ENCODE measurements around the gene COL8A2. TPM values are rescaled to one million over a fixed set of nuclear protein-coding genes. Genes with fewer than 3 reads are reported as not detected.
A peak's percentile ranks its signal among the peaks of the same experiment; 100 is the strongest.

Gene COL8A2
- total RNA-seq, 1 donor, result 1.9 TPM

DNA sequence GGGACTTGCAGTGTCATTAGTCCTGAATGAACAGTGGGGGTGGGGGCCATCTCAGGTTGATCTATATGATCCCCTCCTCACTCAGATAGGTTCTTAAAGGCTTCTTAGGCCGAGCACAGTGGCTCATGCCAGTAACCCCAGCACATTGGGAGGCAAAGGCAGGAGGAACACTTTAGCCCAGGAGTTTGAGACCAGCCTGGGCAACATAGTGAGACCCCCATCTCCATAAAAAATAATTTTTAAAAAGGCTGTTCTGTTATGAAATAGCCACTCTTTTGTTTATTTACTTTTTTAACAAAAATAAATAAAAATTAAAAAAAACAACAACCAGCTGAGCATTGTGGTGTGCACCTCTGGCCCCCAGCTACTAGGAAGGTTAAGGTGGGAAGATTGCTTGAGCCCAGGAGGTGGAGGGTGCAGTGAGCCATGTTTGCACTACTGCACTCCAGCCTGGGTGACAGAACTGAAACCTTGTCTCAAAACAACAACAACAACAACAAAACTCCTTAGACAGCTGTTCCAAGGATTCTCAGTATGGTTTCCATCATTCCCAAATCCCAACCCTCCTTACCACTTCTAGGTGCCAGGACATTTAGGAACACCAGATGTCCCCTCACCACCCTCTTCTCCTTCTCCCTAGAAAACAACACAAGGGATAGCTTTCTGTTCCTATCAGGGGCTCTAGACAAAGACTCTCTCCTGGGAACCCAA, 26.3 kb upstream of the COL8A2 start:
- Histone ChIP-seq H3K27me3 (ENCODE audit: insufficient read depth, low read length) (no peaks in the 10 kb centered on the region), H3K4me1 (ENCODE audit: insufficient read depth, low read length) (peaks cover 68% of the 10 kb centered on the region), H3K9me3 (ENCODE audit: low read depth, low read length) (no peaks in the 10 kb centered on the region), H3K4me3 (ENCODE audit: low read length) (no peak overlapping the region)

GRCh38 chr1:36150296-36151133, 25.5 kb upstream of the COL8A2 start:
- no peak overlapping the region for H3K4me3 ChIP-seq (ENCODE audit: low read length)
- H3K9me3 ChIP-seq (ENCODE audit: low read depth, low read length), result no peaks in the 10 kb centered on the region
- no peaks in the 10 kb centered on the region for H3K27me3 ChIP-seq (ENCODE audit: insufficient read depth, low read length)
- peaks cover 68% of the 10 kb centered on the region for H3K4me1 ChIP-seq (ENCODE audit: insufficient read depth, low read length)

DNA sequence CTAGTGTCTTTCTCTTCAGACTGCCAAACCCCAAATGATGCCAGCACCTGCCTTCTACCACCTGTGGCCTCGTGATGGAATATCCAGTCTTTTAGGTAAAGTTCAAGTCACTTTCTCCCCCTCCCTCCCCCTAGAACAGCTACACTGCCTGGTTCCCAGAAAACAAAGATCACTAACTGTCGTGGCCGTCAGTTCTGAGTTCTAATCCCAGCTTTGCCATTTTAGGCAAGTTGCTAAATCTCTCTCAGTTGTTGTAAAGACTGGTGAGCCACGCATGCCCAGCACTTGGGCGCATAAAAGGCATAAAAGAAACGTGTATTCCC, 24.9 kb upstream of the COL8A2 start:
- Histone ChIP-seq H3K4me1 (ENCODE audit: insufficient read depth, low read length) (peaks cover 64% of the 10 kb centered on the region), H3K4me3 (ENCODE audit: low read length) (no peak overlapping the region), H3K27me3 (ENCODE audit: insufficient read depth, low read length) (no peaks in the 10 kb centered on the region), H3K9me3 (ENCODE audit: low read depth, low read length) (no peaks in the 10 kb centered on the region)

DNA sequence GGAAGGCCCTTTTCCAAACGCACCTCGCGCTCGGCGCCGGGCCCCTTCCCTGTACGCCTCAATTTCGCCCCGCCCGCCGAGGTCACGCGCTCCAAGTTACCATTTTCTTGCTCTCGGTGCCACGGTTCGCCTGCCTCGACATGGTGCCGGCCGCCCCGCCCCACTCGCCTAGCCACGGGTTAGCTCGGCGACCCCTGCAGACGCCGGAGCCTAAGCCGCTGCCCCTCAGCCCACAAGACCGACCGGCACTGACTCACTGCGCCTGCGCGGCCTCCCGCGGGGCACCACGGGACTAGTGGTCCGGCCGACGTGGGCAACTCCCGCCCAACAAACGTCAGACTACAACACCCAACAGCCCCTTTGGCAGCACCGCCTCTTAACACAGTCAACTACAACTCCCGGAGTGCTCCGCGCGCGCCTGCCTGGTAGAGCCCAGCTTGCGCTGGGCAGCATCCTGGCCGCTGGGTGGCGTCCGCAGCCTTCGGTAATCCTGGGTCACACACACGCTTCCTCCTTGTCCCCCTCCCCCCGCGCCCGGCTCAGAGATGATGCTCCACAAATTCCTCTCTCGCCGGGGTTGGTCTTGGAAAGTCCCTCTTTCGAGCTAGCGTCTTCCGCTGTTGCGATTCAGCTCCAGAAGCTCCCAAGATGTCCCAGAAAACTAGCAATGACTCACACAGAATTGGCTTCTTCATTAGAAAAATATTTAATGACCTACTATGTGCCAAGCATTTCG, 24.4 kb upstream of the COL8A2 start, which contains the start of gene TRAPPC3:
Gene TRAPPC3, minus strand, starts transcription at position 250 of the 736 bp plus-strand sequence. Its CDS starts 108 bp downstream, at position 142.
- no peaks in the 10 kb centered on the region for H3K9me3 ChIP-seq (ENCODE audit: low read depth, low read length)
- H3K4me3 ChIP-seq (ENCODE audit: low read length), result peak within 1 kb of the TSS; percentile 80
- H3K27me3 ChIP-seq (ENCODE audit: insufficient read depth, low read length), result no peaks in the 10 kb centered on the region
- H3K4me1 ChIP-seq (ENCODE audit: insufficient read depth, low read length), result peaks cover 58% of the 10 kb centered on the region

- Histone ChIP-seq H3K9me3 (ENCODE audit: low read depth, low read length) (no peaks in the 10 kb centered on the region), H3K4me1 (ENCODE audit: insufficient read depth, low read length) (peaks cover 56% of the 10 kb centered on the region), H3K4me3 (ENCODE audit: low read length) (peak overlapping the region; percentile 80), H3K27me3 (ENCODE audit: insufficient read depth, low read length) (no peaks in the 10 kb centered on the region)
These were observed 23.8 kb upstream of the COL8A2 start for GRCh38 chr1:36148821-36149236.

GRCh38 chr1:36144413-36144812, 19.4 kb upstream of the COL8A2 start:
- no peaks in the 10 kb centered on the region for H3K27me3 ChIP-seq (ENCODE audit: insufficient read depth, low read length)
- no peaks in the 10 kb centered on the region for H3K9me3 ChIP-seq (ENCODE audit: low read depth, low read length)
- H3K4me3 ChIP-seq (ENCODE audit: low read length), result no peak overlapping the region
- peaks cover 26% of the 10 kb centered on the region for H3K4me1 ChIP-seq (ENCODE audit: insufficient read depth, low read length)

DNA sequence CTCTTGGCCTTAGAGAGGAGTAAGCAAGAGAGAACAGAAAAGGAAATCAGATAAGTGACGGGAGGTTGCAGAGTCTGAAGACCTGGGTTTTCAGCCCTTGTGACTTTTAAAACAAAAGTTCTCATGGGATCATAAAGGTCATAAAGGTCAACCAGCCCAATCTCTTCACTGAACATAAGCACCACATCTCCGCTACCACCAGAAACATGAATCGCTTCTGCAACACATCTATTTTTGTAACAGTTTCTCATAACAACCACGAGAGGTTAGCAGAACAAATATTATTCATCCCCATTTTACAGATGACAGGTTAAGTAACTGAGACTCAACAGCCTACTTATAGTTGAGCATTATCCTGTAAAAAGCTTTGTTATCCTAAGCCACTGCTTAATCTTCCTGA, 18.4 kb upstream of the COL8A2 start:
- Histone ChIP-seq H3K4me3 (ENCODE audit: low read length) (no peak overlapping the region), H3K4me1 (ENCODE audit: insufficient read depth, low read length) (peaks cover 22% of the 10 kb centered on the region), H3K27me3 (ENCODE audit: insufficient read depth, low read length) (no peaks in the 10 kb centered on the region), H3K9me3 (ENCODE audit: low read depth, low read length) (no peaks in the 10 kb centered on the region)

DNA sequence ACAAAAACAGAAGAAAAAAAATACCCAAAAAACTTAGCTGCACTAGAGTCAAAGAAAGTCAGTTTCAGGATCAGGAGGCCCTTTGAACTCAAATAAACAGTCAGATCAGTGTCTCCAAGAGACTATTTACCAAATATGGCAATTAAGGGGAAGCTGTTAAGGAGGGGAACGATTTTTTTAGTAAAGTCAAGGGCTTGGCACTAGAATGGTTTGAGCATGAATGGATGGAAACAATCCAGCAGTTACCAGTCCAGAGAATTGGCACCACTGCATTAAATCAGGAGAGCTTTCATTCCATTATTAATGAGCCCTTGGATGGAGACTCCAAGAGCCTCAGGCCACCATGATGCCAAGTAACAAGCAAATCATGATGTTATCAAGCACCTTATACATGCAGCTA, 17.1 kb upstream of the COL8A2 start:
- Histone ChIP-seq H3K27me3 (ENCODE audit: insufficient read depth, low read length) (no peaks in the 10 kb centered on the region), H3K9me3 (ENCODE audit: low read depth, low read length) (no peaks in the 10 kb centered on the region), H3K4me3 (ENCODE audit: low read length) (no peak overlapping the region), H3K4me1 (ENCODE audit: insufficient read depth, low read length) (peaks cover 9% of the 10 kb centered on the region)

DNA sequence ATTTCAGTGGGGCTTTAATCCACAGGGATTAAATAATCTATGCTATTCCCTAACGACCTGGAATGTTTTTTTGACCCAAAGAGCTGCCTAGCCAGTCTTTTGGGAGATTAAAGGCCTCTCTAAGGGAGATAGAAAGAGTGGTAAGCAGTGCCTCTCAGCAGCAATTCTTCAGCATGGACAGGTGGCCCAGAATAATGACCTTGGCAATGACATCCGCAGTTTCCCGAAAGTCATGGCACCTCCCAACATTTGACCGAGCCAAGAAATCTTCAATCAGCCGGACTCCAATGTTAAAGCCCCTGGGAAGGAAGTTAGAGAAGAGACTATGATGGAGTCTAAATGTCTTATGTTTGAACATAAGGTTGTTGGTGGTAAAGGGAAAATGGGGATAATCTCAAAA, 14.5 kb upstream of the COL8A2 start:
- Histone ChIP-seq H3K4me3 (ENCODE audit: low read length) (no peak overlapping the region), H3K27me3 (ENCODE audit: insufficient read depth, low read length) (no peaks in the 10 kb centered on the region), H3K4me1 (ENCODE audit: insufficient read depth, low read length) (peaks cover 14% of the 10 kb centered on the region), H3K9me3 (ENCODE audit: low read depth, low read length) (no peaks in the 10 kb centered on the region)

- H3K9me3 ChIP-seq (ENCODE audit: low read depth, low read length), result no peaks in the 10 kb centered on the region
- H3K4me1 ChIP-seq (ENCODE audit: insufficient read depth, low read length), result peaks cover 15% of the 10 kb centered on the region
- no peak overlapping the region for H3K4me3 ChIP-seq (ENCODE audit: low read length)
- no peaks in the 10 kb centered on the region for H3K27me3 ChIP-seq (ENCODE audit: insufficient read depth, low read length)
These were observed 12.8 kb upstream of the COL8A2 start for GRCh38 chr1:36137776-36138175.

GRCh38 chr1:36137226-36137625, 12.2 kb upstream of the COL8A2 start:
- peaks cover 9% of the 10 kb centered on the region for H3K4me1 ChIP-seq (ENCODE audit: insufficient read depth, low read length)
- no peaks in the 10 kb centered on the region for H3K9me3 ChIP-seq (ENCODE audit: low read depth, low read length)
- no peaks in the 10 kb centered on the region for H3K27me3 ChIP-seq (ENCODE audit: insufficient read depth, low read length)
- H3K4me3 ChIP-seq (ENCODE audit: low read length), result no peak overlapping the region

DNA sequence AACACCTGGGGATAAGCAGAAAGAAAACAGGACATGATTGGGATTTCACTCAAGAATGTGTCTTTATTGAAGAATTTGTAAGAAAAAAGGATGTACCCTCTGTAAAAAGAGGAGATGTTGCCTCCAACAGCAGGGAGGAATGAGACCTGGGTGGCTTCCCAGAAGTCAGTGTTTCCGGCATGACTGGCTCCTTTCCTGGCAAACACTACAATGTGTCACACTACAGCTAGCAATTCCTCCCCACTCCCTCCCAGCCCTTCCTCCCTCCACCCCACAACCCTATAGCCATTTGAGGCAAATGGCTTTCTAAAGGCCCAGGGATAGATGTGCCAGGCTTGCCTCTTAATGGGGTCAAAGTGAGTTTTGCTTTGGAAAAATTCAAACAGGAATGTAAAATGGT, 11.5 kb upstream of the COL8A2 start:
- no peaks in the 10 kb centered on the region for H3K27me3 ChIP-seq (ENCODE audit: insufficient read depth, low read length)
- H3K9me3 ChIP-seq (ENCODE audit: low read depth, low read length), result no peaks in the 10 kb centered on the region
- H3K4me3 ChIP-seq (ENCODE audit: low read length), result no peak overlapping the region
- H3K4me1 ChIP-seq (ENCODE audit: insufficient read depth, low read length), result peaks cover 8% of the 10 kb centered on the region

DNA sequence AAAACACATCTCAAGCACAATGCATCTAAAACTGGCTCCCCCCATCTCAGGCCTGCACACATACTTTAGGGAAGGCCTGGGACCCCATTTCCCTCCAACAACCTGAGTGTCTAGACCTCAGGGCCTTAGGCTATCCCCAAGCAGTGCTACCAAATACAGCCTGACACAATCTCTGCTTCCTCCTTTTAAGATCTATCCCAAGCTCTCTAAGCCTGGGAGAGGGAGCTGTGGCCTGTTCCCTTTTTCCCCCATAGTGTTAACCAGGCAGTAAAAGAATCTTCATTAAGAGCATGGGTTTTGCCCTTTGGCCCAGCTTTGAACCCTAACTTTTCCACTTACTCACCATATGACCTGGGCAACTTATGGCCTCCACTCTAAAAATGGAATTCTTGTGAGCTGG, 10.8 kb upstream of the COL8A2 start:
- Histone ChIP-seq H3K4me1 (ENCODE audit: insufficient read depth, low read length) (peaks cover 8% of the 10 kb centered on the region), H3K9me3 (ENCODE audit: low read depth, low read length) (no peaks in the 10 kb centered on the region), H3K27me3 (ENCODE audit: insufficient read depth, low read length) (no peaks in the 10 kb centered on the region), H3K4me3 (ENCODE audit: low read length) (no peak overlapping the region)

GRCh38 chr1:36135330-36135667, 10.3 kb upstream of the COL8A2 start:
- no peaks in the 10 kb centered on the region for H3K9me3 ChIP-seq (ENCODE audit: low read depth, low read length)
- H3K27me3 ChIP-seq (ENCODE audit: insufficient read depth, low read length), result no peaks in the 10 kb centered on the region
- peaks cover 8% of the 10 kb centered on the region for H3K4me1 ChIP-seq (ENCODE audit: insufficient read depth, low read length)
- H3K4me3 ChIP-seq (ENCODE audit: low read length), result no peak overlapping the region

All from mononuclear cell (primary cell).